ENCODE measurements around the gene C14orf180.

Gene C14orf180

GRCh38 chr14:104541905-104542465 lies 37.6 kb upstream of the C14orf180 start:
- no peak for DNase-seq (ENCODE audit: insufficient read length, low spot score)
- no peak for TF ChIP-seq CTCF (IDR thresholded peaks at IDR 0.05; ENCODE audit: insufficient read depth, missing control alignments)
- no peak for FAIRE-seq

- no peak for TF ChIP-seq CTCF (IDR thresholded peaks at IDR 0.05; ENCODE audit: insufficient read depth, missing control alignments)
- FAIRE-seq (no peak), DNase-seq (ENCODE audit: insufficient read length, low spot score) (no peak)
Measured at GRCh38 chr14:104542871-104543830, 36.4 kb upstream of the C14orf180 start.

- FAIRE-seq (no peak), DNase-seq (ENCODE audit: insufficient read length, low spot score) (no peak)
- TF ChIP-seq CTCF (IDR thresholded peaks at IDR 0.05; ENCODE audit: insufficient read depth, missing control alignments): no peak
Measured at GRCh38 chr14:104544362-104544961, 35.1 kb upstream of the C14orf180 start.

GRCh38 chr14:104545151-104545941 lies 34.2 kb upstream of the C14orf180 start:
- FAIRE-seq: no peak
- DNase-seq (ENCODE audit: insufficient read length, low spot score): no peak
- TF ChIP-seq CTCF (IDR thresholded peaks at IDR 0.05; ENCODE audit: insufficient read depth, missing control alignments): no peak

GRCh38 chr14:104545942-104546501 lies 33.5 kb upstream of the C14orf180 start:
- no peak for FAIRE-seq
- no peak for TF ChIP-seq CTCF (IDR thresholded peaks at IDR 0.05; ENCODE audit: insufficient read depth, missing control alignments)
- no peak for DNase-seq (ENCODE audit: insufficient read length, low spot score)

- DNase-seq (ENCODE audit: insufficient read length, low spot score) (no peak), FAIRE-seq (no peak)
- no peak for TF ChIP-seq CTCF (IDR thresholded peaks at IDR 0.05; ENCODE audit: insufficient read depth, missing control alignments)
Measured at GRCh38 chr14:104546591-104547309, 32.8 kb upstream of the C14orf180 start.
